Osteocyte (in vitro differentiated cells): Measurements from ENCODE around the gene WSB2. TPM values are rescaled to one million over a fixed set of nuclear protein-coding genes. Genes with fewer than 3 reads are reported as not detected.
"Not testable (repeated sequence)": the region's sequence is repeated elsewhere in the genome, so short reads cannot be mapped to it uniquely, and the experiment has no call there.

Source experiments
- DNase-seq: peaks from one replicate; pipeline ENCODE4 v3.0.0; 2021; ENCODE audit warnings: mixed read lengths; ENCODE audit not compliant: unreplicated experiment; ENCODE audit errors: extremely low spot score
- H3K27ac Mint-ChIP-seq: one replicate; pipeline ENCODE4 v1.8.0; 2021; ENCODE audit warnings: mild to moderate bottlenecking, mixed read lengths; ENCODE audit not compliant: unreplicated experiment
- H3K27me3 Mint-ChIP-seq: one replicate; pipeline ENCODE4 v1.8.0; 2021; ENCODE audit warnings: mixed read lengths; ENCODE audit not compliant: unreplicated experiment
- H3K36me3 Mint-ChIP-seq: one replicate; pipeline ENCODE4 v1.8.0; 2021; ENCODE audit warnings: mixed read lengths; ENCODE audit not compliant: unreplicated experiment
- H3K4me1 Mint-ChIP-seq: one replicate; pipeline ENCODE4 v1.8.0; 2021; ENCODE audit warnings: mixed read lengths; ENCODE audit not compliant: unreplicated experiment
- H3K4me3 Mint-ChIP-seq: one replicate; pipeline ENCODE4 v1.8.0; 2021; ENCODE audit warnings: mild to moderate bottlenecking, moderate library complexity, mixed read lengths; ENCODE audit not compliant: unreplicated experiment
- H3K9me3 Mint-ChIP-seq: one replicate; pipeline ENCODE4 v1.8.0; 2021; ENCODE audit warnings: mixed read lengths; ENCODE audit not compliant: unreplicated experiment
- CTCF ChIP-seq: fragments of 200-600 bp; sonication (generic); IDR thresholded peaks from 2 replicates; pipeline ENCODE4 v1.5.0; 2021; ENCODE audit warnings: antibody characterized with exemption, mild to moderate bottlenecking, moderate library complexity
- total RNA-seq: library from RNA; stranded (reverse); gene quantifications from 2 replicates; pipeline ENCODE4 v1.2.1, GENCODE V29; 2021

WSB2 gene
- total RNA-seq, 1 donor from 2014 or later = 94.7 TPM

- DNase-seq = no peak
- no peaks in the 10 kb centered on the region for H3K4me1 Mint-ChIP-seq
- H3K36me3 Mint-ChIP-seq = peaks cover 30% of the 10 kb centered on the region
- H3K27me3 Mint-ChIP-seq = no peaks in the 10 kb centered on the region
- H3K4me3 Mint-ChIP-seq = no peak overlapping the region
- no peak for TF ChIP-seq CTCF
- no peak overlapping the region for H3K27ac Mint-ChIP-seq
- H3K9me3 Mint-ChIP-seq = no peaks in the 10 kb centered on the region
These were observed 35.8 kb downstream of the WSB2 start for GRCh38 chr12:118025168-118025567.

GRCh38 chr12:118023301-118023860 lies 37.6 kb downstream of the WSB2 start:
- Mint-ChIP-seq H3K27ac (no peak overlapping the region), H3K27me3 (no peaks in the 10 kb centered on the region), H3K9me3 (no peaks in the 10 kb centered on the region), H3K4me3 (no peak overlapping the region), H3K4me1 (no peaks in the 10 kb centered on the region), H3K36me3 (peaks cover 24% of the 10 kb centered on the region)
- no peak for TF ChIP-seq CTCF
- no peak for DNase-seq

GRCh38 chr12:118022728-118023109 lies 38.3 kb downstream of the WSB2 start:
- H3K4me1 Mint-ChIP-seq = peaks cover 2% of the 10 kb centered on the region

GRCh38 chr12:118022097-118022727 lies 38.8 kb downstream of the WSB2 start:
- not testable (repeated sequence) for H3K27ac Mint-ChIP-seq

More at GRCh38 chr12:118022728-118023109, 38.3 kb downstream of the WSB2 start:
- H3K27me3 Mint-ChIP-seq = no peaks in the 10 kb centered on the region
- DNase-seq = no peak
- no peaks in the 10 kb centered on the region for H3K9me3 Mint-ChIP-seq
- H3K36me3 Mint-ChIP-seq = peaks cover 22% of the 10 kb centered on the region
- H3K27ac Mint-ChIP-seq = no peak overlapping the region
- no peak overlapping the region for H3K4me3 Mint-ChIP-seq
- no peak for TF ChIP-seq CTCF

GRCh38 chr12:118020036-118020435 lies 40.9 kb downstream of the WSB2 start:
- no peaks in the 10 kb centered on the region for H3K27me3 Mint-ChIP-seq
- peaks cover 16% of the 10 kb centered on the region for H3K36me3 Mint-ChIP-seq
- no peak for TF ChIP-seq CTCF
- peaks cover 11% of the 10 kb centered on the region for H3K4me1 Mint-ChIP-seq
- DNase-seq = no peak
- no peak overlapping the region for H3K4me3 Mint-ChIP-seq
- H3K27ac Mint-ChIP-seq = no peak overlapping the region
- H3K9me3 Mint-ChIP-seq = no peaks in the 10 kb centered on the region

More at GRCh38 chr12:118022097-118022727, 38.8 kb downstream of the WSB2 start:
- H3K4me3 Mint-ChIP-seq, H3K4me1 Mint-ChIP-seq, DNase-seq, H3K27me3 Mint-ChIP-seq, H3K9me3 Mint-ChIP-seq: not testable (repeated sequence)
- H3K36me3 Mint-ChIP-seq = peaks cover 21% of the 10 kb centered on the region
